Measurements from ENCODE around the gene CCHCR1.

- TF ChIP-seq ARNT (IDR thresholded peaks at IDR 0.05): no peak
- no peak for TF ChIP-seq FOXM1 (IDR thresholded peaks at IDR 0.05; ENCODE audit: borderline replicate concordance)
- TF ChIP-seq PKNOX1 (IDR thresholded peaks at IDR 0.05): no peak
- TF ChIP-seq TARDBP (IDR thresholded peaks at IDR 0.05): no peak
- TF ChIP-seq NFRKB (IDR thresholded peaks at IDR 0.05): no peak
- no peak for TF ChIP-seq BHLHE40 (IDR thresholded peaks at IDR 0.05; ENCODE audit: borderline replicate concordance)
- no peak for TF ChIP-seq ELF4 (IDR thresholded peaks at IDR 0.05)
- no peak for TF ChIP-seq FOXK2 (IDR thresholded peaks at IDR 0.05)
- no peak for TF ChIP-seq SP1 (IDR thresholded peaks at IDR 0.05)
- TF ChIP-seq LEF1 (IDR thresholded peaks at IDR 0.05; ENCODE audit: borderline replicate concordance): no peak
- no peak for TF ChIP-seq FOXA1 (IDR thresholded peaks at IDR 0.05)
- no peak for TF ChIP-seq HDGF (IDR thresholded peaks at IDR 0.05; ENCODE audit: borderline replicate concordance)
- no peak for TF ChIP-seq L3MBTL2 (conservative IDR thresholded peaks at IDR 0.05)
These were observed 30.2 kb upstream of the CCHCR1 start for GRCh38 chr6:31187780-31188194.

All from HEK293T (cell line).